Osteocyte (in vitro differentiated cells): Measurements from ENCODE around the gene BACH2. TPM values are rescaled to one million over a fixed set of nuclear protein-coding genes. Genes with fewer than 3 reads are reported as not detected.

ENCODE experiments used
- DNase-seq: peaks from one replicate; pipeline ENCODE4 v3.0.0; 2021; ENCODE audit warnings: mixed read lengths; ENCODE audit not compliant: unreplicated experiment; ENCODE audit errors: extremely low spot score
- H3K27ac Mint-ChIP-seq: one replicate; pipeline ENCODE4 v1.8.0; 2021; ENCODE audit warnings: mild to moderate bottlenecking, mixed read lengths; ENCODE audit not compliant: unreplicated experiment
- H3K27me3 Mint-ChIP-seq: one replicate; pipeline ENCODE4 v1.8.0; 2021; ENCODE audit warnings: mixed read lengths; ENCODE audit not compliant: unreplicated experiment
- H3K36me3 Mint-ChIP-seq: one replicate; pipeline ENCODE4 v1.8.0; 2021; ENCODE audit warnings: mixed read lengths; ENCODE audit not compliant: unreplicated experiment
- H3K4me1 Mint-ChIP-seq: one replicate; pipeline ENCODE4 v1.8.0; 2021; ENCODE audit warnings: mixed read lengths; ENCODE audit not compliant: unreplicated experiment
- H3K4me3 Mint-ChIP-seq: one replicate; pipeline ENCODE4 v1.8.0; 2021; ENCODE audit warnings: mild to moderate bottlenecking, moderate library complexity, mixed read lengths; ENCODE audit not compliant: unreplicated experiment
- H3K9me3 Mint-ChIP-seq: one replicate; pipeline ENCODE4 v1.8.0; 2021; ENCODE audit warnings: mixed read lengths; ENCODE audit not compliant: unreplicated experiment
- total RNA-seq: library from RNA; stranded (reverse); gene quantifications from 2 replicates; pipeline ENCODE4 v1.2.1, GENCODE V29; 2021
- TF ChIP-seq, protein P1 (sequence below): fragments of 200-600 bp; sonication (generic); IDR thresholded peaks from 2 replicates; pipeline ENCODE4 v1.5.0; 2021; ENCODE audit warnings: antibody characterized with exemption, mild to moderate bottlenecking, moderate library complexity

BACH2 gene
- total RNA-seq, 1 donor from 2014 or later: 1.6 TPM

DNA sequence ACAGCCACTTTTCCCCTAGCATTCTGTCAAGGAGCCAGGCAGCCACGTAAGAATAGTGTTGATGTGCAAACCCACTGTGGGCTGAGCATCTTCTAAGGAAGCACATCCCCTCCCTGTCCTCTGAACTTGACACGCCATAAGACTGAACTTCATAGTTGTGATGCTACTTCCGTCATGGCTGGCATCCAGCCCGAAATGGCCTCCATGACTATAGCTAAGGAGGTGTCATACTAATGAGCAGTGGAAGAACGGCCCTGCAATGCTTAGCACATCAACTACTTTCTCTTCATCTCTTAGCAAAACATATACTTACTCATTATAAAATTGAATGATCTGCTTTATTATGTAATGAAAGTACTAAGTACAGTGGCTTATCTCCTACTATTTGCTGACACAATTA is 292.1 kb downstream of the BACH2 start:
- Mint-ChIP-seq H3K36me3 (no peaks in the 10 kb centered on the region), H3K27ac (no peak overlapping the region)
- DNase-seq: no peak

DNA sequence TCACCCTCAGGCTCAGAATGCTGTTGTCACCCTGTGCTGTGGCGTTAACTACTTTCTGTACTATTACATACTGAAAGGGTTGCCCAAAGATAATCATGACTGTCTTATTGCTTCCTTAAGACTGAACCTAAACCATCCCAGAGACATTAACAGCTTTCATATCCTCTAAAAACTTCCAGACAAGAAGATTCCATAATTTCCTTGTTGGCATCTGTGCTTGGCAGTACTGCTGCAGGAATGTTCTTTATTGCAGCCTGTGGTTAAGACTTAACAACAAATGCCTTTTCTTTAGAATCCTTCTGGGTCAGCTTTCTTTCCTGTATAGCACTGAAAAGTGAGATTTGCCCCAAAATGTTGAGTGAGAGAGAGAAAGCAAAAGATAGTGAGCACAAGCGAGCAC is 292.7 kb downstream of the BACH2 start:
- Mint-ChIP-seq H3K4me3 (no peak overlapping the region), H3K27ac (no peak overlapping the region), H3K36me3 (no peaks in the 10 kb centered on the region), H3K4me1 (peaks cover 2% of the 10 kb centered on the region), H3K27me3 (no peaks in the 10 kb centered on the region), H3K9me3 (no peaks in the 10 kb centered on the region)
- TF ChIP-seq, protein P1, sequence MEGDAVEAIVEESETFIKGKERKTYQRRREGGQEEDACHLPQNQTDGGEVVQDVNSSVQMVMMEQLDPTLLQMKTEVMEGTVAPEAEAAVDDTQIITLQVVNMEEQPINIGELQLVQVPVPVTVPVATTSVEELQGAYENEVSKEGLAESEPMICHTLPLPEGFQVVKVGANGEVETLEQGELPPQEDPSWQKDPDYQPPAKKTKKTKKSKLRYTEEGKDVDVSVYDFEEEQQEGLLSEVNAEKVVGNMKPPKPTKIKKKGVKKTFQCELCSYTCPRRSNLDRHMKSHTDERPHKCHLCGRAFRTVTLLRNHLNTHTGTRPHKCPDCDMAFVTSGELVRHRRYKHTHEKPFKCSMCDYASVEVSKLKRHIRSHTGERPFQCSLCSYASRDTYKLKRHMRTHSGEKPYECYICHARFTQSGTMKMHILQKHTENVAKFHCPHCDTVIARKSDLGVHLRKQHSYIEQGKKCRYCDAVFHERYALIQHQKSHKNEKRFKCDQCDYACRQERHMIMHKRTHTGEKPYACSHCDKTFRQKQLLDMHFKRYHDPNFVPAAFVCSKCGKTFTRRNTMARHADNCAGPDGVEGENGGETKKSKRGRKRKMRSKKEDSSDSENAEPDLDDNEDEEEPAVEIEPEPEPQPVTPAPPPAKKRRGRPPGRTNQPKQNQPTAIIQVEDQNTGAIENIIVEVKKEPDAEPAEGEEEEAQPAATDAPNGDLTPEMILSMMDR: no peak
- DNase-seq: no peak

More for the DNA sequence above, 292.1 kb downstream of the BACH2 start:
- no peak overlapping the region for H3K4me3 Mint-ChIP-seq
- no peaks in the 10 kb centered on the region for H3K27me3 Mint-ChIP-seq
- TF ChIP-seq, protein P1: no peak
- H3K9me3 Mint-ChIP-seq: no peaks in the 10 kb centered on the region
- peaks cover 2% of the 10 kb centered on the region for H3K4me1 Mint-ChIP-seq

DNA sequence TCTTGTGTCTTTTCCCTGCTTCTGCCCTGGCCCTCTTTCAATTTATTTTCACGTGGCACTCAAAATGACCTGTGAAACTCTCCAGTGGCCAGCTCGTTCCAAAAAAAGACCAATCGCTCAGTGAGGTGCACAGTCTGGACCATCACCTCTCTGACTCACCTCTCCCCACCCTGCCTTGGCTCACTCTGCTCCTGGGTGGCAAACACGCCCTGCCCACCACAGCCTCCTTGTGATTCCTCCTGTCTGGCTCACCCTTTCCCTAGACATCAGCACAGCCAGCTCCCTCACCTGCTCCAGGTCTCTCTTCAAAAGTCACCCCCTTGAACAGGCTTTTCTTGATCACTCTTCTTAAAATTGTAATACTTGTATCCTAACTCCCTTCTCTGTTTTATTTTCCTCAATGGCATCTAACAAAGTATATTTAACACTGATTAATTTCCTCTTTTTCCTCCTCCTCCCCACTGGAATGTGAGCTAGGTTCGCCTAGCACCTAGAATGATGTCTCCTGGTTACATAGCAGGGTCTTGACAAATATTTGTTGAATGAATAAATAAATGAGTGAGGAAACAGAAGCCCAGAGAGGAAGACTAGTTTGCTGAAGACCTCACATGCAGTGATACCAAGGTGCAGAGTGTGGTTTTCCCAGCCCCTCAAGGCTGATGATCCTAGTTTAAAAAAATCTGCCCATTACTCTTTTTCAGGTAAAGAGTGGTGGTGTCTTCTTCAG is 293.4 kb downstream of the BACH2 start:
- no peaks in the 10 kb centered on the region for H3K36me3 Mint-ChIP-seq

DNA sequence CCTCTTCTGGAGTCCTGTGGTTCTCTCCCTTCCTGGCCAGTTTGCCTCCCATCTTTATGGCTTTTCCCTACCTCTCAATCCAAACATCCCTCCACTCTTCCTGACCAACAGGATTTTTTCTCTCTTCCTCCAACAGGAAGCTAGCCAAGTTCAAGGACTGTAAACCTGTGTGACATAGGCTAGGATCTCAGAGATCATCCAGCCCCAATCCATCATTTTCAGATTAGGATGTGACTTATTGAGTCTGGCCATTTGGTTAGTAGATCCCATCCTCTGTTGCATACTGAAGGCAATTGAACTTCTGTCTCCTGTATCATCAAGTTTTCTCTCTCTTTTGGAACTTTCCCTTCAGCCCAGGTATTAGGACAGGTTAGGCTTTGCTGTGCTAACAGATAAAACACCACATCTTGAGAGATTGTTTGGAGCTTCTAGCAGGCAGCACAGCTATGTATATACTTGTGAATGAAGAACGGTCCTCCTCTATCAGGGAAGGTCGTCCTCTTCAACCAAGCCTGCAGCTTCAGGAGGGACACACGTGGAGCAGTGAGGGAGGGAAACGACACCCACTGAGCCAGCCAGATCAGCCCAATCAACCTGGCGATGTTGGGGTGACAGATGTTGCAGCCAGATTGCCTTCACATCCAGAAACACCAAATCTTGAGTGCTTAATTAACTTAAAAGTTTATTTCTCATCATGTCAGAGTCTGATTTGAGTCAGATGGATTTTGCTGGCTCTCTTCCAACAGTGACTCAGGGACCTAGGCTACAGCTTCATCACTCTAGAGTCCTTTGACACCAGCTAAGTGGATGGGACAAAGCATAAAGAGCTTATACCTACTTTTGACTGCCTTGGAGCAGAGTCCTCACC is 295.5 kb downstream of the BACH2 start:
- peaks cover 2% of the 10 kb centered on the region for H3K27me3 Mint-ChIP-seq
- H3K36me3 Mint-ChIP-seq: no peaks in the 10 kb centered on the region
- no peaks in the 10 kb centered on the region for H3K9me3 Mint-ChIP-seq
- no peak overlapping the region for H3K4me3 Mint-ChIP-seq
- TF ChIP-seq, protein P1: no peak
- peaks cover 9% of the 10 kb centered on the region for H3K4me1 Mint-ChIP-seq
- no peak overlapping the region for H3K27ac Mint-ChIP-seq
- no peak for DNase-seq

More for the DNA sequence above, 293.4 kb downstream of the BACH2 start:
- Mint-ChIP-seq H3K4me3 (no peak overlapping the region), H3K4me1 (peaks cover 2% of the 10 kb centered on the region), H3K27ac (no peak overlapping the region), H3K27me3 (no peaks in the 10 kb centered on the region), H3K9me3 (no peaks in the 10 kb centered on the region)
- TF ChIP-seq, protein P1: no peak
- DNase-seq: no peak
